Endothelial cell of umbilical vein (primary cell): Measurements from ENCODE around the gene IGFL4. TPM values are rescaled to one million over a fixed set of nuclear protein-coding genes. Genes with fewer than 3 reads are reported as not detected.
A peak's percentile ranks its signal among the peaks of the same experiment; 100 is the strongest.

Source experiments
- BruUV-seq: library from RNA; stranded (reverse); fragments of 400-500 nt; replicated peaks from 2 replicates; lab custom pipeline; 2021; lab: Mats Ljungman, UMichigan
- CTCF ChIA-PET: fragments of 300-600, 350-600 bp; sonication (Branson Sonifier 250); formaldehyde crosslinking; loops from one replicate; lab custom pipeline; 2021; ENCODE audit warnings: antibody characterized with exemption, inconsistent platforms; lab: Charles Lee
- POLR2A ChIA-PET: fragments of 300-600, 350-600 bp; sonication (Branson Sonifier 250); formaldehyde crosslinking; loops from one replicate; lab custom pipeline; 2021; ENCODE audit warnings: antibody characterized with exemption, inconsistent platforms; lab: Charles Lee
- DNase-seq: peaks from one replicate; pipeline ENCODE4 v3.0.0-alpha.2; 2011; ENCODE audit warnings: low read depth, low spot score
- FAIRE-seq: peaks from 2 replicates; lab custom pipeline; 2011; peaks lifted over from hg19 to GRCh38; lab: Jason Lieb, UNC
- H2AFZ ChIP-seq: 2 replicates; pipeline ENCODE4 v1.6.0; 2012; ENCODE audit warnings: low read depth, low read length, control low read depth, inconsistent platforms
- H3K27ac ChIP-seq: 2 replicates; pipeline ENCODE4 v1.5.1; 2011; ENCODE audit warnings: low read depth, mild to moderate bottlenecking, control low read depth, low read length, moderate library complexity; ENCODE audit not compliant: insufficient read depth
- H3K27me3 ChIP-seq, 2 experiments: 2 replicates each; pipeline versions ENCODE4 v1.6.0 to v1.6.1; 2011; ENCODE audit warnings: low read length in 2 of 2, mixed read lengths in 1 of 2; ENCODE audit not compliant: control insufficient read depth in 2 of 2, insufficient read depth in 2 of 2
- H3K36me3 ChIP-seq, 2 experiments: 2 replicates in 1 of 2; 3 replicates in 1 of 2; pipeline ENCODE4 v1.5.1; 2011; ENCODE audit warnings: low read length in 2 of 2, mild to moderate bottlenecking in 1 of 2, moderate library complexity in 1 of 2; ENCODE audit not compliant: control insufficient read depth in 2 of 2, insufficient read depth in 2 of 2; ENCODE audit errors: extremely low read depth in 1 of 2
- H3K4me1 ChIP-seq: 3 replicates; pipeline ENCODE4 v1.5.1; 2011; ENCODE audit warnings: mild to moderate bottlenecking, low read length; ENCODE audit not compliant: control insufficient read depth, insufficient read depth; ENCODE audit errors: extremely low read depth
- H3K4me2 ChIP-seq: 2 replicates; pipeline ENCODE4 v1.6.1; 2011; ENCODE audit warnings: low read length, control low read depth, mixed read lengths; ENCODE audit not compliant: insufficient read depth
- H3K4me3 ChIP-seq, 3 experiments: fragments of 200-600 bp in 1 of 3; sonication (generic), shearing (Covaris generic) in 1 of 3; replicated peaks in 1 of 3; 2 replicates each; pipeline ENCODE4 v1.5.1; 2011 to 2016; ENCODE audit warnings: control low read depth in 3 of 3, low read length in 3 of 3, mild to moderate bottlenecking in 2 of 3, inconsistent platforms in 1 of 3, low read depth in 1 of 3, moderate library complexity in 1 of 3; ENCODE audit not compliant: insufficient read depth in 1 of 3
- H3K79me2 ChIP-seq: 2 replicates; pipeline ENCODE4 v1.6.0; 2012; ENCODE audit warnings: low read length, inconsistent platforms; ENCODE audit not compliant: control insufficient read depth, insufficient read depth
- H3K9ac ChIP-seq: replicated peaks from 2 replicates; pipeline ENCODE3; 2011; ENCODE audit warnings: low read length, control low read depth; ENCODE audit not compliant: insufficient read depth; ENCODE audit errors: extremely low read depth
- H3K9me1 ChIP-seq: replicated peaks from 3 replicates; pipeline ENCODE4 v1.6.0; 2011; ENCODE audit warnings: mild to moderate bottlenecking, low read length; ENCODE audit not compliant: control insufficient read depth, insufficient read depth; ENCODE audit errors: extremely low read depth
- H3K9me3 ChIP-seq: replicated peaks from 2 replicates; pipeline ENCODE4 v1.5.1; 2012; ENCODE audit warnings: low read length, inconsistent platforms; ENCODE audit not compliant: control insufficient read depth, insufficient read depth
- H4K20me1 ChIP-seq: replicated peaks from 2 replicates; pipeline ENCODE3; 2011; ENCODE audit warnings: mild to moderate bottlenecking, low read length; ENCODE audit not compliant: control insufficient read depth, insufficient read depth; ENCODE audit errors: extremely low read depth
- EZH2 ChIP-seq: IDR thresholded peaks from 2 replicates; pipeline ENCODE4 v1.6.1; 2012; ENCODE audit warnings: borderline replicate concordance, low read depth, mild to moderate bottlenecking, moderate library complexity, low read length, inconsistent platforms; ENCODE audit not compliant: severe bottlenecking
- FOS ChIP-seq: IDR thresholded peaks from 2 replicates; pipeline ENCODE4 v1.6.1; 2011; ENCODE audit warnings: mild to moderate bottlenecking, low read length, moderate library complexity, borderline replicate concordance; ENCODE audit not compliant: insufficient read depth
- GATA2 ChIP-seq: IDR thresholded peaks from 2 replicates; pipeline ENCODE4 v1.7.0; 2011; ENCODE audit warnings: low read depth, mild to moderate bottlenecking, moderate library complexity, mixed read lengths, low read length; ENCODE audit not compliant: insufficient read length, insufficient read depth
- JUN ChIP-seq: IDR thresholded peaks from 2 replicates; pipeline ENCODE4 v1.6.1; 2011; ENCODE audit warnings: borderline replicate concordance, low read depth; ENCODE audit not compliant: insufficient read length, insufficient read depth
- MAX ChIP-seq: IDR thresholded peaks from 2 replicates; pipeline ENCODE4 v1.6.1; 2011; ENCODE audit not compliant: insufficient read depth, insufficient read length
- MYC ChIP-seq: IDR thresholded peaks from one replicate; pipeline ENCODE4 v1.6.1; 2011; ENCODE audit warnings: mild to moderate bottlenecking, low read depth, low read length
- POLR2A ChIP-seq: IDR thresholded peaks from 2 replicates; pipeline ENCODE4 v1.6.1; 2012; ENCODE audit warnings: low read depth, mild to moderate bottlenecking, control low read depth, low read length
- POLR2AphosphoS5 ChIP-seq: IDR thresholded peaks from 2 replicates; pipeline ENCODE4 v1.6.1; 2012; ENCODE audit warnings: low read depth, mild to moderate bottlenecking, control low read depth, low read length, moderate library complexity; ENCODE audit not compliant: insufficient read depth
- dilution Hi-C: fragments of 300-500 bp; cut with MboI; formaldehyde crosslinking; loops from one replicate; pipeline ENCODE4 v1.15.0; 2019; ENCODE audit warnings: low sequenced_read_pairs; ENCODE audit not compliant: extremely low pct_ligation_motif_present
- intact Hi-C: fragments of 100-400 bp; cut with micrococcal nuclease; formaldehyde crosslinking; loops from one replicate; pipeline ENCODE4 v1.10.0; 2022
- polyA plus RNA-seq, 4 experiments: library from polyadenylated mRNA; depleted of rRNA in 3 of 4; stranded (reverse) in 3 of 4; unstranded in 1 of 4; fragments of >200 nt; gene quantifications; 2 replicates each; pipeline versions ENCODE4 v1.2.1 to v1.2.3, GENCODE V29; 2011 to 2012; ENCODE audit warnings: missing spikeins in 1 of 4
- total RNA-seq: library from RNA; stranded (reverse); gene quantifications from 2 replicates; pipeline ENCODE4 v1.2.3, GENCODE V29; 2021
- TF ChIP-seq, protein P1 (sequence below), 2 donors: IDR thresholded peaks; 1 replicate in 1 of 2; 2 replicates in 1 of 2; pipeline ENCODE4 v1.5.1; 2011; ENCODE audit warnings: low read length in 2 of 2, mild to moderate bottlenecking in 2 of 2, moderate library complexity in 2 of 2, control low read depth in 1 of 2, inconsistent platforms in 1 of 2, low read depth in 1 of 2; ENCODE audit not compliant: insufficient read depth in 1 of 2; ENCODE audit errors: extremely low read depth in 1 of 2

IGFL4 gene
- total and polyA plus RNA-seq, 2 donors (not counting 3 experiments of a cell fraction or from before 2014, with no cell fraction given): not detected

- Histone ChIP-seq H3K27me3 (peaks cover 31 to 45% of the 10 kb centered on the region in 2 experiments), H3K9ac (no peak overlapping the region), H3K36me3 (no peaks in the 10 kb centered on the region), H3K27ac (no peak overlapping the region), H2AFZ (no peak overlapping the region), H3K79me2 (no peaks in the 10 kb centered on the region), H3K9me1 (no peaks in the 10 kb centered on the region), H4K20me1 (no peaks in the 10 kb centered on the region), H3K4me2 (peak overlapping the region; percentile 18), H3K4me3 (peak overlapping the region in 1 of 3 experiments; percentile 17), H3K9me3 (no peaks in the 10 kb centered on the region), H3K4me1 (peaks cover 4% of the 10 kb centered on the region)
- peak; percentile 77 for FAIRE-seq
- intact Hi-C loops (loop anchor here (1.0 kb wide), 1 partner anchor 48 kb away; no protein-coding TSS in a partner anchor), dilution Hi-C loops (no loop called here)
- no TSS peak for BruUV-seq
- DNase-seq: peak; percentile 82
- POLR2A ChIA-PET: no interaction called here
- no peak for TF ChIP-seq GATA2
- TF ChIP-seq MYC: no peak
- TF ChIP-seq MAX: no peak
- TF ChIP-seq POLR2A: no peak
- TF ChIP-seq EZH2: peak; percentile 65
- TF ChIP-seq, protein P1, sequence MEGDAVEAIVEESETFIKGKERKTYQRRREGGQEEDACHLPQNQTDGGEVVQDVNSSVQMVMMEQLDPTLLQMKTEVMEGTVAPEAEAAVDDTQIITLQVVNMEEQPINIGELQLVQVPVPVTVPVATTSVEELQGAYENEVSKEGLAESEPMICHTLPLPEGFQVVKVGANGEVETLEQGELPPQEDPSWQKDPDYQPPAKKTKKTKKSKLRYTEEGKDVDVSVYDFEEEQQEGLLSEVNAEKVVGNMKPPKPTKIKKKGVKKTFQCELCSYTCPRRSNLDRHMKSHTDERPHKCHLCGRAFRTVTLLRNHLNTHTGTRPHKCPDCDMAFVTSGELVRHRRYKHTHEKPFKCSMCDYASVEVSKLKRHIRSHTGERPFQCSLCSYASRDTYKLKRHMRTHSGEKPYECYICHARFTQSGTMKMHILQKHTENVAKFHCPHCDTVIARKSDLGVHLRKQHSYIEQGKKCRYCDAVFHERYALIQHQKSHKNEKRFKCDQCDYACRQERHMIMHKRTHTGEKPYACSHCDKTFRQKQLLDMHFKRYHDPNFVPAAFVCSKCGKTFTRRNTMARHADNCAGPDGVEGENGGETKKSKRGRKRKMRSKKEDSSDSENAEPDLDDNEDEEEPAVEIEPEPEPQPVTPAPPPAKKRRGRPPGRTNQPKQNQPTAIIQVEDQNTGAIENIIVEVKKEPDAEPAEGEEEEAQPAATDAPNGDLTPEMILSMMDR (IDR thresholded peaks at IDR 0.05; ENCODE audit: extremely low read depth in 1 of 2, insufficient read depth in 1 of 2, low read depth in 1 of 2, low read length in 2 of 2): peak; percentile 97 to 98
- TF ChIP-seq POLR2AphosphoS5: peak; percentile 28
- no peak for TF ChIP-seq JUN
- peak; percentile 92 for TF ChIP-seq FOS
- CTCF ChIA-PET: interaction anchor here (0.6 to 7.7 kb wide), 33 partner anchors 9 to 262 kb away, joined by 3 to 460 read pairs (median 3); partner anchors contain the start of genes IGFL4, IRF2BP1, PGLYRP1 and RSPH6A
Measured at GRCh38 chr19:46076951-46077814, 36.4 kb upstream of the IGFL4 start.
